ENCODE data around the gene KBTBD6.
"Not testable (repeated sequence)": the region's sequence is repeated elsewhere in the genome, so short reads cannot be mapped to it uniquely, and the experiment has no call there.

The KBTBD6 gene

DNA sequence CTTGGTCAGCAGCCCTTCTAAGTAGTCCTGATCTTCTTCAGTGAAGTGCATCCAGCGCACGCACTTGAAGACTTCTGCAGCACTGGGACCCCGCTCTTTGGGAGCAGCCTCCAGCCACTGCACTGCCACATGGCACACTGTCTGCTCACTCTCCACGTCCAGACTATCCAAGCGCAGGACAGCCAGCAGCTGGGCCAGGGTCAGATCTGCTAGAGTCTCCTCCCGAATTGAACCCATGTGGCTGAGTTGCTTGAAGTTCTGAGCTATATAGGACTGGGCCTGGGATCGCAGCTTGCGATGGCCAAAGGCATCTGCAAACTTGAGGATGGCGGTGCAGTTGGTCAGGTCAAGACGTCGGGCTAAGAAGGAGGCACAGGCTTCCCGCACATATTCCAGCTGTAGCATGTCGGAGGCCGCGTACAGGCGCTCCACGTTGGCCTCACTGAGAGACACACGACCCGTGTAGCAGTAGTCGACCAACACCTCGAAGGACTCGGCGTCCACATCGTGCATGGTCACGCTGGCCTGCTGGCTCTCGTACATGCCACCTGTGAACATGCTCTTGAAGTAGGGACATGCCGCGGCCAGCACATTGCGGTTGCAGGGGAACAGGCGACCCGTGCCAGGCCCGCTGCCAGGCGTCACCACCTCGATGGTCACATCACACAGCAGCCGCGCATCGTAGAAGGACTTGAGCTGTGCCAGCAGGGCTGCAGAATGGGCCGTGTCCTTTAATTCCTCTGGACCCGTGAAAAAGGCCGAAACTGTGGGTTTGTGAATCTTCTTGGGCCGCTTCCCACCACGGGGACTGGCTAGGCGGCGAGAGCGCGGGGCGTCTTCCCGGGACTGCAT lies 716 bp downstream of the KBTBD6 start:
- not testable (repeated sequence) for DNase-seq

DNA sequence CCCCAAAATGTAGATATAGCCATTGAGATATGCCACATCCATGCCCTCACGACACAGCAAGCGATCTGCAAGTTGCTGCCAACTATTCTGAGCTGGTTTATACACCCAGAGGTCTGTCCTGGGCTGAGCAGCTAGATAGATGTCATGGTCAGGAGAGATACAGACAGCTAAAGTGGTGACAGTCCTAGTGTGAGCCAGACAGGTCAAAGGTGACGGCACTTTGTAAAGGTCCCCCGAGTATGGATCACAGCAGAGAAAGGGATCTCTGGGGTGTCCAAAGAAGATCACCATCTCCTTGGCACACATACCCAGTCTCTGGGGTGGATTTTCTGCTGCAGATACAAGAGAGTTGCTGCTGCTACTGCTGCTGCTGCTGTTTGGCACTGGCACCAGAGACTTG lies 1.4 kb downstream of the KBTBD6 start:
- not testable (repeated sequence) for DNase-seq

DNA sequence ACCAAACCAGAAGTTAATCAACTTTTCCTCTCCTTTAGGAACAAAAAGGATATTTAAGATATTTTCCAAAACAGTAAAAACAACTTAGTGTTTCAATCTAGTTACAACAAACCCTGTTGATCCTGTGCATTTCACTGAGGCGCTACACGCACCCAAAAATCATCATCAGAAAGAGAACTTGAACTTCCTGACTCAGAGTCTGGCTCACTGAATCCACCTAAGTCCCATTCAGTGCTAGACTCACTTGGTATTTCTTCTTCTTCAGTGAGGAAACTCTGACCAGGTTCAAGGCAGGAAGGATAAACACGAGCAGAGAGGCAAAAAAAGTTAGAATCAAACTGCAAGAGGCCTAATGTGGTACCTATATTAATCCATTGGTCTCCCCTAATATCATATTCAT lies 2.2 kb downstream of the KBTBD6 start:
- no peak for DNase-seq

DNA sequence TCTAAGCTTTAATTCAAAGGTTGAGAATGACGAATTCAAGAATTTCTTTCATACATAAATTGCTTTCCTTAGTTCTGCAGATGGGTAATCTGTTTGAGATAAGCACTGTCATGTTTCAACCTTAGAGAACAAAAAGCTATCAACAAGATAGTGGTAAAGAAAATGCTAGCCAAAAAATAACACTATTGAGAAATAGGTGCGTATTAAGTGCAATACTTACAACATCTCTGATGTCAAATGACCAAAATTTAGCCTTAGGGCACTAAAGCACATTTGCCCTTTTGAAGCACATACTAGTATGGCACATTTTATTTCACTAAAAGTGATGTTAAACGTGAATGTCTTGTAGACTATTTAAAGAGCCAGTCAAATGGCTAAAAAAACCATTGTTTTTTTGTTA lies 4.9 kb downstream of the KBTBD6 start:
- DNase-seq, result no peak

DNA sequence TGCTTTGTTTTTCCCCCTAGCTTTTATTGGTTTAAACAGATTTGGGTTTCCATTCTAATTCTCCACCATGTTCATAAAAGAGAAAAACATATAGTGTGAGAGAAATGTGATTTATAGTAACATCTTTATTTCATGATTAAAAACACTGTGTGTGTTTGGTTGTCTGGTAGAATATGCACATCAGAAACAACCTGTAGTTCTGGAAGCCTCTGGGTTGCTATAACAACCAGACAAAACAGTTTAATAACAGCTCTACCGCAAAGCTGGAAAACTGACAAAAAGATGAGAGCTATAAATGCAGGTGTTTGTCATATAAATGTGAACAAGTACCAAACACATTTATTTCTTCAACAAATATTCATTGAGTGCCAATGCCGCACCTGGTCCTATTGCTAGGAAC lies 9.8 kb downstream of the KBTBD6 start:
- DNase-seq, result no peak

DNA sequence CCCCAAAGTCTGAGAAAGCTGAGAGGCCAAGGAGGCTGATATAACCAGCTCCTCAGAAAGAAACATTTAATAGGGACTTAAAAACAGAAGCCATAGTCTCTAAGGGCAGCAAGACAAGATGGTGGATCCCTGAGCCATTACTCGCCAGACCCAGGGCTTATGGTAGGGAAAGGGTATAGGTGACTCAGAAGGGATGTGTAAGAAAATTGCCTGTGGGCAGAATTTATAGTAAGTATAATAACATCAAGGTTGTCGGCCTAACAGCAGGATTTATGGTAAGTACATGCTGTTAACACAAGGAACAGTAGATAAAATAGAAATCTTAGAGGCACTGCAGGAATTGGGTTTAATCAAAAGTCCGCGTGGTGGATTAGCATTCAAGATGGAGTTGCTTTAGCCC lies 14.7 kb downstream of the KBTBD6 start:
- DNase-seq, result no peak

DNA sequence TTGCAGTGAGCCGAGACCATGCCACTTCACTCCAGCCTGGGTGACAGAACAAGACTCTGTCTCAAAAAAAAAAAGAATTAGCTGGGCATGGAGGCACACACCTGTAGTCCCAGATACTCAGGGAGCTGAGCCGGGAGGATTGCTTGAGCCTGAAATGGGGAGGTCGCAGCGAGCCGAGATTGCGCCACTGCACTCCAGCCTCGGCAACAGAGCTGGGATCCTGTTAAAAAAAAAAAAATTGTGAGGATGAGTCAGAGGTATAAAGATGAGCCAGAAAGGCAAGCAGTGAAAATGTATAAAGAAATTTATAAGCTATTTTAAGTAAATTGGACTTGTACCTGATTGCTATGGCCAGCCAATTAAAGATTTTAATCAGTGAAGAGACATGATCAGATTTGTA lies 21.1 kb downstream of the KBTBD6 start:
- no peak for DNase-seq

DNA sequence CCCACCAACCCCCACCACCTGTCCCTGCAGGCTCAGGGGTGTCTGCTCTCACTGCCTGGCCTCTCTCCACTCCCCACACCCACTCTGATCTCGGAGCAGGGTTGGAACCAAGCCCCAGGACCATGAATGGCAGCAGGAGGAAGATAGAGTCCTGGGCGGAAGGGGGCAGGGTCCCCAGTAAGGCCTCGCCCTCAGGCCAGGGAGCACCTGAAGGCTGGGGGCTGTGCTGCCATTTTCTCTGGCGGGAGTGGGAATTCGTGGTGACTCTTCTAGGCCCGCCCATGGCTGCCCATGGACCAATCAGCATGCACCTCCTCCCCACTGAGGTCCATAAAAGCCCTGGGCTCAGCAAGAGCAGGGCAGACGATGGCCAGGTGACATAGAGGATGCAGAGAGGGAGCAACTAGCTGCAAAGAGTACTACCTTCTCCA lies 25.0 kb downstream of the KBTBD6 start:
- DNase-seq, result no peak

DNA sequence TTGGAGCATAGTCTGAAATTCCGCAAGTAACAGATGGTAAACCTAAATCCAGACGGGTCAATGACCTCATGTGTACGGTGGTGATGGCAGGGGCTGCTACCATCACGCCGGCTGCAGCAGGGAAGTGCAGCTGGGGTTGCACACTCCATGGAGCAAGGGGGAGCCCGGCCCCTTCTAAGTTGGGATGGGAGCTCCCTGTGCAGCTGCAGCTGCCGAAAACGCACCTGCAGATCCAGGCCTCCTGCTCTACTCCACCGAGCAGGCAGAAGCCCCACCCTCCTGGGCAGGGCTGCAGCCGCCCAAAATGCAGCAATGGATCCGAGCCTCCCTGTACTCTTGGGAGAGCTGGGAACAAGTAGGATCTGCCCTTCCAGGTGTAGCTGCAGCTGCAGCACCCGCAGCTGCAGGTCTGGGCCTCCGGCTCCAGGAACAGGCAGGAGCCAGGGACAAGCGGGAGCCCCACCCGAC lies 25.5 kb downstream of the KBTBD6 start:
- no peak for DNase-seq

DNA sequence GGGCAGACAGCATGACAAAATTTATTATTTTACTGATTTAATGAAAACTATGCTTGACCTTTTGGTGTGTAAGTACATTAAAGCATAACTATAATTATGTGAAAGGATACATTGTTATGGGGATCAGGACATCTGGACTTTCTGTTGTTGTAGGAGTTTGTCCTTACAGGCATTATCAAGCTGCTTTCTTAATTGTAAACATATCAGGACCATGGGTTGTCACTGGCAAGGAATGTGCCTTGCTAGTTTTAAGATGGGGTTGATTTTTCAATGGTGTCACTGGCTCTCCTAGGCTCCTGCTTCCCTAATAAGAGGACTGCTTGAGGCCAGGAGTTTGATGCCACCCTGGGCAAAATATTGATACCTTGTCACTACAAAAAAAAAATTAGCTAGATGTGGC lies 32.6 kb downstream of the KBTBD6 start:
- DNase-seq, result no peak

DNA sequence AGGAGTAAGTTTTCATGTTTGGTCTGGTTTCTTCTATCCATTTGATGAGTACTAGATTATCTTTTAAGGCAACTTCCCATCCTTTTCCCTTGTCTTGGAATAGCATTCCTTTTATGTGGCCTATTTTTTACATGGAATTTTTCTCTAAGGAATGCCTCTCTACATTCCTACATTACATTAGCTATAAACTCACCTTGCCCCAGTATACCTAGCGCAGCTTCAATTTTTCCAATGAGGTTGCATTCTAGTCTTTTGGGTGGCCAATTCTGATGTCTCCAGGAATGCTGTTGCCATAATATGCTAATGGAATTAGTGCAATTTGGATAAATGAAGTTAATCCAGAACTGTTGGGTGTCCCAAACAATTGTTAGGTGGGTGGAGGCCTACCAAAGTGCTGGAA lies 33.8 kb downstream of the KBTBD6 start:
- DNase-seq, result no peak

DNA sequence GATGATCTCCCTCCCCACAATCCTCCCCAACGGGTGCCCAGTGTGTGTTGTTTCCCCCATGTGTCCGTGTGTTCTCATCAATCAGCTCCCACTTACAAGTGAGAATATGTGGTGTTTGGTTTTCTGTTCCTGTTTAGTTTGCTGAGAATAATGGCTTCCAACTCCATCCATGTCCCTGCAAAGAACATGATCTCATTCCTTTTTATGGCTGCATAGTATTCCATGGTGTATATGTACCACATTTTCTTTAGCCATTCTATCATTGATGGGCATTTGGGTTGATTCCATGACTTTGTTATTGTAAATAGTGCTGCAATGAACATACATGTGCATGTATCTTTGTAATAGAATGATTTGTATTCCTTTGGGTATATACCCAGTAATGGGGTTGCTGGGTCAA lies 36.9 kb downstream of the KBTBD6 start:
- not testable (repeated sequence) for DNase-seq

DNA sequence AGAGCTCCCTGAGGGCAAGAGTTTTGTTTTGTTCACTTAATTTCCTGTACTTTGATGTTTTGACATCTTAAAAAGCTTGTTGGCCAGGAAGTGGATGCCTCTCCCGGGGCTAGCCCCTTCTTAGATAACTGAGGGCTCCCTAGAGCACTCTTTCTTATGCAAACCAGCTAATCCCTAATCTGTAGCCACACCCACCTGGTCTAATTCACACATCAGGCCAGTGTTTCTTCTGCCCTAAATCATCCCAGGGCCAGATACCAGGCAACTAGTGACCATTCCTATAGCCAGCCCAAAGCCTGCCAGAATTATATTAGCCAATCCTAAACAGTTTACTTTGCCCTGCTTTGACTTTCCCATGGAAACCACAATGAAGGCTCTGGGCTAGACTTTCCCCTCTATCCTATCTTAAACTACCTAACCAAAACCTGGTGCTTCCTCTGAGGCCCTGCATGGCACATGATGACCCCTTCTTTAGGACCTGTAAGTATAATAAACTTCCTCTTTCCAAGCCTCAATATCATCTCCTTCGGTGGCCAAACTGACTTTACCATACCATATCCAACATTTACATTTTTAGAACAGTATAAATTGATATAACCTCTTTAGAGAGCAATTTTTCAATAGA lies 46.5 kb downstream of the KBTBD6 start:
- no peak for DNase-seq

DNA sequence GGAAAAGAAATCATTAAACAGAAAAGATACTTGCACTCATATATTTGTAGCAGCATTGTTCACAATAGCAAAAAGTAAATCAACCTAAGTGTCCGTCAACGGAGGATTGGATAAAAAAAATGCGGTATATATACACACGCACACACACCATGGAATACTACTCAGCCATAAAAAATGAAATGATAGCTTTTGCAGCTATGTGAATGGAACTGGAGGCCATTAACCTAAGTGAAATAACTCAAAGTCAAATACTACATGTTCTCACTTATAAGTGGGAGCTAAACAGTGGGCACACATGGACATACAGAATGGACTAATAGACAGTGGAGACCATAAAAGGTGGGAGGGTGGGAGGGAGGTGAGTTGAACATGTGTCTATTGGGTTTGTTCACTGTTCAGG lies 52.9 kb downstream of the KBTBD6 start:
- DNase-seq, result no peak

Measured in CD4-positive, alpha-beta T cell treated with Interferon gamma for 1 hour (primary cell).